PC-9 (cell line): ENCODE results near the gene DMPK. TPM values are rescaled to one million over a fixed set of nuclear protein-coding genes. Genes with fewer than 3 reads are reported as not detected.

Source experiments
- BruUV-seq: library from RNA; stranded (reverse); fragments of 400-500 nt; replicated peaks from 2 replicates; lab custom pipeline; 2021; lab: Mats Ljungman, UMichigan
- CTCF ChIA-PET: fragments of 300-600 bp; sonication (Branson Sonifier 250); formaldehyde crosslinking; loops from one replicate; lab custom pipeline; 2022; ENCODE audit warnings: antibody characterized with exemption; lab: Charles Lee
- POLR2A ChIA-PET: fragments of 300-600 bp; sonication (Branson Sonifier 250); formaldehyde crosslinking; loops from one replicate; lab custom pipeline; 2022; ENCODE audit warnings: antibody characterized with exemption; ENCODE audit not compliant: unreplicated experiment; lab: Charles Lee
- DNase-seq, 2 experiments: peaks; one replicate each; pipeline versions ENCODE4 v3.0.0 to v3.0.0-alpha.2; 2015 to 2022; ENCODE audit warnings: mixed read lengths in 1 of 2
- H2AFZ ChIP-seq: fragments of 200-600 bp; sonication (generic); 2 replicates; pipeline ENCODE4 v1.8.1; 2017; ENCODE audit warnings: antibody characterized with exemption
- H3F3A ChIP-seq: fragments of 200-600 bp; sonication (generic); 2 replicates; pipeline ENCODE4 v1.8.1; 2017; ENCODE audit warnings: antibody characterized with exemption, mild to moderate bottlenecking, low read depth; ENCODE audit not compliant: insufficient read depth
- H3K27ac ChIP-seq: fragments of 200-600 bp; sonication (generic); 2 replicates; pipeline ENCODE4 v1.6.1; 2016; ENCODE audit warnings: mixed run types
- H3K27me3 ChIP-seq: fragments of 200-600 bp; sonication (generic); 2 replicates; pipeline ENCODE4 v1.6.1; 2016; ENCODE audit warnings: low read depth, mixed run types; ENCODE audit not compliant: insufficient read depth
- H3K36me3 ChIP-seq: fragments of 200-600 bp; sonication (generic); 2 replicates; pipeline ENCODE4 v1.6.1; 2016; ENCODE audit warnings: low read depth, mixed run types
- H3K4me1 ChIP-seq: fragments of 200-600 bp; sonication (generic); replicated peaks from 2 replicates; pipeline ENCODE4 v1.6.1; 2016; ENCODE audit warnings: mixed run types; ENCODE audit not compliant: insufficient read depth
- H3K4me2 ChIP-seq: fragments of 200-600 bp; sonication (generic); 2 replicates; pipeline ENCODE4 v1.6.1; 2017; ENCODE audit warnings: mixed run types
- H3K4me3 ChIP-seq: fragments of 200-600 bp; sonication (generic); 2 replicates; pipeline ENCODE4 v1.6.1; 2016; ENCODE audit warnings: mixed run types
- H3K79me2 ChIP-seq: fragments of 200-600 bp; sonication (generic); 2 replicates; pipeline ENCODE4 v1.6.1; 2017; ENCODE audit warnings: low read depth, mixed run types
- H3K9me2 ChIP-seq: fragments of 200-600 bp; sonication (generic); 2 replicates; pipeline ENCODE4 v1.8.1; 2017; ENCODE audit warnings: mild to moderate bottlenecking; ENCODE audit not compliant: insufficient read depth
- H3K9me3 ChIP-seq: fragments of 200-600 bp; sonication (generic); 2 replicates; pipeline ENCODE4 v1.8.1; 2016; ENCODE audit warnings: low read depth; ENCODE audit not compliant: insufficient read depth
- H4K20me1 ChIP-seq: fragments of 200-600 bp; sonication (generic); 2 replicates; pipeline ENCODE4 v1.8.1; 2017; ENCODE audit not compliant: insufficient read depth
- EZH2 ChIP-seq: fragments of 200-600 bp; sonication (generic); IDR thresholded peaks from 2 replicates; pipeline ENCODE4 v1.8.0; 2017; ENCODE audit warnings: antibody characterized with exemption, low read depth
- intact Hi-C: fragments of 100-400 bp; cut with micrococcal nuclease; formaldehyde crosslinking; loops from one replicate; pipeline ENCODE4 v1.10.0; 2022; ENCODE audit not compliant: unreplicated experiment
- total RNA-seq: library from RNA; stranded (reverse); gene quantifications from 2 replicates; pipeline ENCODE4 v1.2.3, GENCODE V29; 2021
- TF ChIP-seq, protein P1 (sequence below): fragments of 200-600 bp; sonication (generic); conservative IDR thresholded peaks from 2 replicates; pipeline ENCODE4 v1.6.1; 2017; ENCODE audit warnings: mixed run types, antibody characterized with exemption, mild to moderate bottlenecking, moderate library complexity

DMPK gene
- total RNA-seq, 1 experiment from 2014 or later, result 110 TPM

DNA sequence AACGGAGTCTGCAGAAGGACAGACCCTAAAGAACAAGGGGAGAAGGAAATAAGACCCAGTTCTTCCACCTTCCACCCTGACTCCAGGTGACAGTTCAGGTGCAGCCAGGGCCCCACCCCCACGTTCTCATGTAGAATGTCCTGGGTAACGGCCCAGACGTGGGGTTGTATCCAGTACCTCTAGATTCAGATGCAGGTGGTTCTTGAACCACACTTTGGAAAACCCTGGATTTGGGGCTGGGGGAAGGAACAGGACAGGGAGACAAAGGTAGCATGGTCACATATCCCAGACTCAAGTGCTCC is 2.2 kb downstream of the DMPK start:
- Histone ChIP-seq H3K4me3 (no peak overlapping the region), H3K4me1 (peaks cover 55% of the 10 kb centered on the region), H3K27me3 (no peaks in the 10 kb centered on the region), H3K9me2 (no peaks in the 10 kb centered on the region), H3K79me2 (peaks cover 19% of the 10 kb centered on the region), H3K27ac (peak overlapping the region; percentile 81; the same call in 1 of the 2 replicates), H2AFZ (no peak overlapping the region), H3K36me3 (peaks cover 28% of the 10 kb centered on the region), H3F3A (peaks cover 51% of the 10 kb centered on the region), H4K20me1 (peaks cover 9% of the 10 kb centered on the region), H3K4me2 (peak overlapping the region; percentile 81), H3K9me3 (no peaks in the 10 kb centered on the region)
- no TSS peak for BruUV-seq
- ChIA-PET CTCF (no interaction called here), POLR2A (no interaction called here)
- DNase-seq, result no peak
- intact Hi-C loops, result no loop called here
- TF ChIP-seq EZH2, result no peak
- TF ChIP-seq, protein P1, sequence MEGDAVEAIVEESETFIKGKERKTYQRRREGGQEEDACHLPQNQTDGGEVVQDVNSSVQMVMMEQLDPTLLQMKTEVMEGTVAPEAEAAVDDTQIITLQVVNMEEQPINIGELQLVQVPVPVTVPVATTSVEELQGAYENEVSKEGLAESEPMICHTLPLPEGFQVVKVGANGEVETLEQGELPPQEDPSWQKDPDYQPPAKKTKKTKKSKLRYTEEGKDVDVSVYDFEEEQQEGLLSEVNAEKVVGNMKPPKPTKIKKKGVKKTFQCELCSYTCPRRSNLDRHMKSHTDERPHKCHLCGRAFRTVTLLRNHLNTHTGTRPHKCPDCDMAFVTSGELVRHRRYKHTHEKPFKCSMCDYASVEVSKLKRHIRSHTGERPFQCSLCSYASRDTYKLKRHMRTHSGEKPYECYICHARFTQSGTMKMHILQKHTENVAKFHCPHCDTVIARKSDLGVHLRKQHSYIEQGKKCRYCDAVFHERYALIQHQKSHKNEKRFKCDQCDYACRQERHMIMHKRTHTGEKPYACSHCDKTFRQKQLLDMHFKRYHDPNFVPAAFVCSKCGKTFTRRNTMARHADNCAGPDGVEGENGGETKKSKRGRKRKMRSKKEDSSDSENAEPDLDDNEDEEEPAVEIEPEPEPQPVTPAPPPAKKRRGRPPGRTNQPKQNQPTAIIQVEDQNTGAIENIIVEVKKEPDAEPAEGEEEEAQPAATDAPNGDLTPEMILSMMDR, result no peak

- Histone ChIP-seq H3K4me2 (peak overlapping the region; percentile 81), H3K36me3 (peaks cover 27% of the 10 kb centered on the region), H3K79me2 (peaks cover 13% of the 10 kb centered on the region), H3K4me3 (no peak overlapping the region), H3K9me2 (no peaks in the 10 kb centered on the region), H3K9me3 (no peaks in the 10 kb centered on the region), H3F3A (peaks cover 56% of the 10 kb centered on the region), H3K4me1 (peaks cover 50% of the 10 kb centered on the region), H3K27me3 (no peaks in the 10 kb centered on the region), H3K27ac (peak overlapping the region; percentile 81; the same call in 1 of the 2 replicates), H2AFZ (no peak overlapping the region), H4K20me1 (peaks cover 9% of the 10 kb centered on the region)
- BruUV-seq, result no TSS peak
- TF ChIP-seq EZH2, result no peak
- TF ChIP-seq, protein P1, result no peak
- intact Hi-C loops, result no loop called here
- no peak for DNase-seq
- ChIA-PET CTCF (no interaction called here), POLR2A (no interaction called here)
These were observed 2.8 kb downstream of the DMPK start for GRCh38 chr19:45779231-45780145.

DNA sequence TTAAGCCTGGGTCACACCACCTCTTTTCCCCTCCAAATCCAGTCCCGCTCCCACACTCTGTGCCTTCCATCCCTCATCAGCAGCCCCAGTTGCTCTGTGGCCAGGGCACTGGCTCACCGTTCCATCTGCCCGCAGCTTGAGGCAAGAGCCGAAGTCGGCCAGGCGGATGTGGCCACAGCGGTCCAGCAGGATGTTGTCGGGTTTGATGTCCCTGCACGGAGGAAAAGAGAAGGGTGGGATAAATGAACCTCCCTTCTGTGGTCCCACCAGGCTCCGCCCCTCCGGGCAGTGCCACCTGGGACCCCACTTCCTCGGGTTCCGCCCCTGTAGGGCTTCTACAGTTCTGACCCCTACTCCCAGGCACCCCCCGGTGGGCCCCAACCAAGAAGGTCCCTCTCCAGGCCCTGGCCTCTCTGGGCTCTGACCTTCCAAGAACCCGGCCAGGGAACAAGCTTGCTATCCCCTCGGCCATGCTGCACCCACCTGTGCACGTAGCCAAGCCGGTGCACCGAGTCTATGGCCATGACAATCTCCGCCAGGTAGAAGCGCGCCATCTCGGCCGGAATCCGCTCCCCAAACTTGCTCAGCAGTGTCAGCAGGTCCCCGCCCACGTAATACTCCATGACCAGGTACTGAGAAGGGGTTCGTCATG is 4.2 kb downstream of the DMPK start:
- TF ChIP-seq, protein P1, result no peak
- TF ChIP-seq EZH2, result no peak
- Histone ChIP-seq H4K20me1 (peaks cover 9% of the 10 kb centered on the region), H3K79me2 (peaks cover 13% of the 10 kb centered on the region), H3K27me3 (no peaks in the 10 kb centered on the region), H3K4me1 (peaks cover 36% of the 10 kb centered on the region), H3F3A (peaks cover 57% of the 10 kb centered on the region), H3K9me2 (no peaks in the 10 kb centered on the region), H3K9me3 (no peaks in the 10 kb centered on the region), H2AFZ (no peak overlapping the region), H3K36me3 (peaks cover 29% of the 10 kb centered on the region), H3K27ac (no peak overlapping the region), H3K4me3 (no peak overlapping the region), H3K4me2 (no peak overlapping the region)
- no TSS peak for BruUV-seq
- ChIA-PET POLR2A (no interaction called here), CTCF (no interaction called here)
- no peak for DNase-seq
- intact Hi-C loops, result no loop called here
